ENCODE data around the gene ZNF665. TPM values are rescaled to one million over a fixed set of nuclear protein-coding genes. Genes with fewer than 3 reads are reported as not detected.
"Not testable (repeated sequence)": the region's sequence is repeated elsewhere in the genome, so short reads cannot be mapped to it uniquely, and the experiment has no call there.

The ZNF665 gene
- total and polyA plus RNA-seq, 2 donors (not counting 1 experiment from before 2014, with no cell fraction given), result 3.1 to 6.3 TPM

- H4K20me1 ChIP-seq (ENCODE audit: control insufficient read depth, extremely low read depth, insufficient read depth, low read length), result no peaks in the 10 kb centered on the region
- H3K36me3 ChIP-seq (ENCODE audit: control insufficient read depth, insufficient read depth, low read length), result peaks cover 3% of the 10 kb centered on the region
- H3K27me3 ChIP-seq (ENCODE audit: control insufficient read depth, insufficient read depth, low read length), result no peaks in the 10 kb centered on the region
- no peak overlapping the region for H3K27ac ChIP-seq (ENCODE audit: insufficient read depth, low read length)
- no peak overlapping the region for H3K4me2 ChIP-seq (ENCODE audit: extremely low read depth, insufficient read depth, low read length)
- H3K4me1 ChIP-seq (ENCODE audit: control insufficient read depth, extremely low read depth, insufficient read depth, low read length), result peaks cover 2% of the 10 kb centered on the region
- TF ChIP-seq EZH2 (IDR thresholded peaks at IDR 0.05; ENCODE audit: low read length, missing control alignments) (no peak), CTCF (conservative IDR thresholded peaks at IDR 0.05 in 1 of 2, IDR thresholded peaks at IDR 0.05 in 1 of 2; ENCODE audit: low read depth in 1 of 2, low read length in 2 of 2) (peak; percentile 93 to 96)
- no peaks in the 10 kb centered on the region for H3K9me3 ChIP-seq (ENCODE audit: control insufficient read depth, insufficient read depth, low read depth, low read length)
- H2AFZ ChIP-seq (ENCODE audit: low read length), result no peak overlapping the region
- no peak overlapping the region for H3K9ac ChIP-seq (ENCODE audit: insufficient read depth, low read length)
- H3K79me2 ChIP-seq (ENCODE audit: control insufficient read depth, insufficient read depth, low read length), result no peaks in the 10 kb centered on the region
- H3K4me3 ChIP-seq (replicated peaks in 1 of 4; ENCODE audit: control extremely low read depth in 1 of 4, insufficient read depth in 1 of 4, low read depth in 3 of 4, low read length in 4 of 4), result no peak overlapping the region
- DNase-seq (ENCODE audit: low read depth in 2 of 2), result peak; percentile 74 to 86
Measured at GRCh38 chr19:53195265-53195903, 2.2 kb upstream of the ZNF665 start.

GRCh38 chr19:53193535-53194222 lies 521 bp upstream of the ZNF665 start:
- Histone ChIP-seq H3K27ac (ENCODE audit: insufficient read depth, low read length) (no peak overlapping the region), H3K79me2 (ENCODE audit: control insufficient read depth, insufficient read depth, low read length) (no peaks in the 10 kb centered on the region), H3K4me2 (ENCODE audit: extremely low read depth, insufficient read depth, low read length) (peak overlapping the region; percentile 54), H3K9ac (ENCODE audit: insufficient read depth, low read length) (no peak overlapping the region), H2AFZ (ENCODE audit: low read length) (peak overlapping the region; percentile 89), H3K4me1 (ENCODE audit: control insufficient read depth, extremely low read depth, insufficient read depth, low read length) (peaks cover 2% of the 10 kb centered on the region), H3K9me3 (ENCODE audit: control insufficient read depth, insufficient read depth, low read depth, low read length) (no peaks in the 10 kb centered on the region), H3K36me3 (ENCODE audit: control insufficient read depth, insufficient read depth, low read length) (peaks cover 3% of the 10 kb centered on the region), H4K20me1 (ENCODE audit: control insufficient read depth, extremely low read depth, insufficient read depth, low read length) (no peaks in the 10 kb centered on the region), H3K27me3 (ENCODE audit: control insufficient read depth, insufficient read depth, low read length) (no peaks in the 10 kb centered on the region), H3K4me3 (replicated peaks in 1 of 4; ENCODE audit: control extremely low read depth in 1 of 4, insufficient read depth in 1 of 4, low read depth in 3 of 4, low read length in 4 of 4) (peak overlapping the region in 3 of 4 experiments; percentile 26 to 70 (median 62))
- no peak for DNase-seq (ENCODE audit: low read depth in 2 of 2)
- TF ChIP-seq CTCF (conservative IDR thresholded peaks at IDR 0.05 in 1 of 2, IDR thresholded peaks at IDR 0.05 in 1 of 2; ENCODE audit: low read depth in 1 of 2, low read length in 2 of 2), result no peak
- TF ChIP-seq EZH2 (IDR thresholded peaks at IDR 0.05; ENCODE audit: low read length, missing control alignments), result no peak

- Histone ChIP-seq H3K9ac (ENCODE audit: insufficient read depth, low read length) (no peak overlapping the region), H3K27ac (ENCODE audit: insufficient read depth, low read length) (no peak overlapping the region), H3K4me2 (ENCODE audit: extremely low read depth, insufficient read depth, low read length) (no peak overlapping the region), H3K9me3 (ENCODE audit: control insufficient read depth, insufficient read depth, low read depth, low read length) (no peaks in the 10 kb centered on the region), H3K36me3 (ENCODE audit: control insufficient read depth, insufficient read depth, low read length) (peaks cover 3% of the 10 kb centered on the region), H2AFZ (ENCODE audit: low read length) (no peak overlapping the region), H3K79me2 (ENCODE audit: control insufficient read depth, insufficient read depth, low read length) (no peaks in the 10 kb centered on the region), H3K4me1 (ENCODE audit: control insufficient read depth, extremely low read depth, insufficient read depth, low read length) (no peaks in the 10 kb centered on the region), H4K20me1 (ENCODE audit: control insufficient read depth, extremely low read depth, insufficient read depth, low read length) (no peaks in the 10 kb centered on the region), H3K27me3 (ENCODE audit: control insufficient read depth, insufficient read depth, low read length) (no peaks in the 10 kb centered on the region), H3K4me3 (replicated peaks in 1 of 4; ENCODE audit: control extremely low read depth in 1 of 4, insufficient read depth in 1 of 4, low read depth in 3 of 4, low read length in 4 of 4) (no peak overlapping the region)
- TF ChIP-seq CTCF (conservative IDR thresholded peaks at IDR 0.05 in 1 of 2, IDR thresholded peaks at IDR 0.05 in 1 of 2; ENCODE audit: low read depth in 1 of 2, low read length in 2 of 2) (no peak), EZH2 (IDR thresholded peaks at IDR 0.05; ENCODE audit: low read length, missing control alignments) (no peak)
- no peak for DNase-seq (ENCODE audit: low read depth in 2 of 2)
Measured at GRCh38 chr19:53190253-53190652, 2.9 kb downstream of the ZNF665 start.

- H2AFZ ChIP-seq (ENCODE audit: low read length); H3K4me2 ChIP-seq (ENCODE audit: extremely low read depth, insufficient read depth, low read length); H3K27me3 ChIP-seq (ENCODE audit: control insufficient read depth, insufficient read depth, low read length); H3K9ac ChIP-seq (ENCODE audit: insufficient read depth, low read length); H3K4me3 ChIP-seq (replicated peaks in 1 of 4; ENCODE audit: control extremely low read depth in 1 of 4, insufficient read depth in 1 of 4, low read depth in 3 of 4, low read length in 4 of 4); DNase-seq (ENCODE audit: low read depth in 2 of 2); H3K27ac ChIP-seq (ENCODE audit: insufficient read depth, low read length); H4K20me1 ChIP-seq (ENCODE audit: control insufficient read depth, extremely low read depth, insufficient read depth, low read length); H3K4me1 ChIP-seq (ENCODE audit: control insufficient read depth, extremely low read depth, insufficient read depth, low read length); H3K79me2 ChIP-seq (ENCODE audit: control insufficient read depth, insufficient read depth, low read length); H3K9me3 ChIP-seq (ENCODE audit: control insufficient read depth, insufficient read depth, low read depth, low read length); H3K36me3 ChIP-seq (ENCODE audit: control insufficient read depth, insufficient read depth, low read length): not testable (repeated sequence)
Measured at GRCh38 chr19:53189691-53190198, 3.4 kb downstream of the ZNF665 start.
